Astrocyte (in vitro differentiated cells and primary cell): Measurements from ENCODE around the gene HSD17B13.

Experiments used
- CTCF ChIP-seq: IDR thresholded peaks from 2 replicates; pipeline ENCODE4 v1.5.1; 2011; ENCODE audit warnings: low read depth, mild to moderate bottlenecking, inconsistent platforms, low read length, moderate library complexity; ENCODE audit not compliant: insufficient read depth
- EZH2 ChIP-seq: IDR thresholded peaks from 2 replicates; pipeline ENCODE4 v1.6.1; 2012; ENCODE audit warnings: mild to moderate bottlenecking, low read length, inconsistent platforms; ENCODE audit not compliant: insufficient read depth

DNA sequence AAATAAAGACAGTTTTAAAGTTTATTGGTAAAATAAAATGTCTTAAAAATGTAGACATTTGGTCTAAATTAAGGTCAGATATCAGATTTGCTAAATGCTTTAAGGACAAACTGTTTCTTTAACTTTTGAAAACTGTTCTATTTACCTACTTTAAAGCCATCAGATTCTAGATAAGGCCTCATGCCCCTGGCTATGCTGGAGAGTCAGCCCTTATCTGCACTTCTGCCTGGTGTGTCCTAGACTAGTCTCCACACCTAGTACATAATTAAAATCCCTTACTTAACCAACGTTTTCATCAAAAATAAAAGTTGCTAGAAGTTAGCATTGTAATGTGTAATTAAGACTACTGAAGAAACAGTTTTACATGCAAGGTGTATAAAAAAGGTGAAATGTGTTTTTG lies 42.7 kb upstream of the HSD17B13 start:
- TF ChIP-seq CTCF (no peak), EZH2 (no peak)
